Activated CD4-positive, alpha-beta T cell treated with anti-CD3 and anti-CD28 coated beads, Interleukin-2, Interleukin-6, amounts not matched to agents 100 ng/mL and 50 ng/mL, durations not matched to agents 16 hours and 8 hours (primary cell): ENCODE results near the gene ATP11B.

Experiments used
- DNase-seq: peaks from one replicate; pipeline ENCODE4 v3.0.0-alpha.2; 2020

ATP11B gene

DNA sequence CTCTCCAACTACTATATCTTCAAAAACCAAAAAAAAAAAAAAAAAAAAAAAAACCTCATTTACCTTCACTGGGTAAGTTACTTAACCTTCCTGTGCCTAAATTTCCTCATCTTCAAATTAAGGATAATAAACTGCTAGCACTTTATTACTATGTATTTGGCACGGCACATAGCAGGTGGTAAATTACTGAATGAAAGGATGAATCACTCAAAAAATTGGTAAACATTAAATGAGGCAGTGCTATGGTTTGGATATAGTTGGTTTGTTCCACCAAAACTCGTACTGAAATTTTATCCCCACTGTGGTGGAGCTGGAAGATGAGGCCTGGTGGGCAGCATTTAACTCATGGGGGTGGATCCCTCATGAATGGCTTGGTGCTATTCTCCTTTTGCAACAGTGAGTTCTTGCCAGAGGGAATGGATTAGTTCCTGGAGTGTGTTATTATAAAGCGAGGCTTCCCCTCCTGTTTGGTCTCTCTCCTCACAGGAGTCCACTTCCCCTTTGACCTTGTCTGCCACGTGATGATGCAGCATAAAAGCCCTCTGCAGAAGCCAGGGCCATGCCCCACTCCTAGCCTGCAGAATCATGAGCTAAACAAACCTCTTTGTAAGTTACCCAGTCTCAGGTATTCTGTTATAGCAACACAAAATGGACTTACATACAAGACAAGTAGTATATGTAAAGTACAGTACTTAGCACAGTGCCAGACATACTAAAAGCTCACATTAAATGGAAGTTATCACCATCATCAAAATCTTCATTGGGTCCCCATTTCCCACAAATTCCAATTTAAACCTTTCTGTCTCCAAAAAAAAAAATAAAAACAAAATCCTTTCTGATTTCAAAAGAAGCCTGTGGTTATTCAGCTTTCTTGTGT lies 166.4 kb downstream of the ATP11B start:
- no peak for DNase-seq

DNA sequence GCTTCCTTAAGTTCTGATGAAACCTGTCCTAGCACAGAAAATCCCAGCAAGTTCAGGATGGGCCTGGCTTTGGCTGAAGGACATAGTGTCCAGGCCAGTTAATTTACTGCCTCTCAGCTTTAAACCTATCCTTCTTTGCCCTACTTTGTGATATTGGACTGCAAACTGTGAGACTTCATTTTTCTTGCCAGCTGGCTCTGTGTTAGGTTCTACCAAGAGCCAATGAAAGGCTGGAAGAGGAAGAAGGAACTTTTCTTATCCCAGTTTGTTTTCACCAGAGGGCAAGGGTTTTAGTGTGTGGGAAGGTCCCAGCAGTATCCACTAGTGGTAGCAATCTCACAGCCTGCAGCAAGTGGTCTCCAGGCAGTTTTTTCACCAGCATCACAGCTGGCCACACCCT lies 168.9 kb downstream of the ATP11B start:
- DNase-seq: no peak

- no peak for DNase-seq
Observed at GRCh38 chr3:182964179-182964578, 170.9 kb downstream of the ATP11B start.

DNA sequence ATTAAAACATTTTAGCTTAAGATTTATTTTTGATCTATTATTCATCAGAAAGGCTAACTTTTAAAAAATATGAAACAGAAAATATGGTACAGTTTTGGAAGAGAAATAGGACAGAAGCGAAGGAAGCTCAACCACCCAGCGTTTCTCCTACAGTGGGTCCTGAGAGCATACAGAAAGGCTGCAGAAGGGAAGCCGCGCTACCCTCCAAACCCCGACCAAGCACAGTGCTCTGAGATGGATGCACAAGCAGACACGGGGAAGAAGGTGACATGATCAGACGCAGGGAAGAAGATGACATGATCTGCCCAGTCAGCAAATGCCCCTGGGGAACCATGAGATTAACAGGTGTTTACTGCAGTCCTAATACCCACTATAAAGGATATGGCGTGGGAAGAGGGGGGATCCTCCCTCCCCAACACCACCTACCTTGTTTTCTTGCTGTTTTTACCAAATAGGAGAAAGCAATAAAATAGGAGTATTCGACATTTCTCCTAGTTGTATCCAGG lies 172.6 kb downstream of the ATP11B start:
- DNase-seq: no peak

DNA sequence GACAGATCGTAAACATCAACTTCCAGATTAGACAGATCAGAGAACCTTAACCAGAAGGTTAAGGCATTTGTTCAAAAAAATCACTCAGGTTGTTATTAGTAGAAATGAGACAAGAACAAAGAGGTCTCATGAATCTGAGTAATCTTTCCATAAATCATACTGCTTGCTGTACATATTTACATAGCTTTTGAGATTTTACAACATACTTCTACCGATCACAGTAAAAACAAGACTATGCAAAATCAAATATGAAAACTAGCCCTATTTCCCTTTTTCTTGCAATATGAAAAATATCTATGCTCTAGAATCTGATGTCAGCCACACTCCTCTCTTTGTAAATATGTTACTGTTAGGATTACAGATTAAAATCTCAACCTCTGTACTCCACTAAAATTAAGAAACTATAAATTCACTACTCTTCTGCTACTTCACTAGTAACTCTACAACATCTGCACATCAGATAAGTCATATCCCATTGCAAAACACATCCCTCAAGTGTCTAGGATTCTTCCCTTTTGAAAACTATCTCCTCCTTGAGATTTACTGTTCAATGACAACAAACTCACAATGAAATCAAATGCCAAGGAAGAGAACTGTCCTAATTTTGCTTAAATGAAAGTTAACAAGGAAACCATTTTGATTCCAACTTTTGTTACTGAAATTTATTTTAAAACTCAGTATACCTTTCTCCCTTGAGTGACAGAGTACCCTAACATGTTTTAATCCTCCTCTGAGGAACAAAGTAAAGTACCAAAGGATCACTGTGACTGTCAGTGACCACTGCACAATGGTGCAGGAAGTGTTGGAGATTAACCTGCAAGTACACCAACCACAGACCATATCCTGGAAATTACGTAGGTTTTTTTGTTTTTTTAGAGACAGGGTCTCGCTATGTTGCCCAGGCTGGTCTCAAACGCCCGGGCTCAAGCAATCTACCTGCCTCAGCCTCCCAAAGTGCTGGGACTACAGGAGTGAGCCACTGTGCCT lies 174.2 kb downstream of the ATP11B start:
- DNase-seq: peak; percentile 67

DNA sequence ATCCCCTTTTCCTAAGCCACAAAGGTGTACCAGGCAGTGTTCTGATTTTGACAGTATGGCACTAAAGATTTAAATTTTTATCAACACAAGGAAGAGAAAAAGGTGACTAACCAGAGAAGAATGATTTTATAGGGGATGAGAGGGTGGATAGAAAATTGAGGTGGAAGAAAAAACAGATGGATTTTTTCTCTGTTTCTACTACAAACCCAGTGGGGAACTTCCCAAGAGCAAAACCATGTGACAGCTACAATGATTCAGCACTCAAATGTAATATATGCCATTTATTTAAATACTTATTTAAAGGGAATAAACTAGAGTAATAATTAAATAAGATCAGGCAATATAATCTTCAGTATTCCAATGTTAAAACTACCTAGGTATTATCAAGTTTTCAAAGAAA lies 176.0 kb downstream of the ATP11B start:
- DNase-seq: no peak

GRCh38 chr3:182969853-182970252 lies 176.5 kb downstream of the ATP11B start:
- DNase-seq: no peak

DNA sequence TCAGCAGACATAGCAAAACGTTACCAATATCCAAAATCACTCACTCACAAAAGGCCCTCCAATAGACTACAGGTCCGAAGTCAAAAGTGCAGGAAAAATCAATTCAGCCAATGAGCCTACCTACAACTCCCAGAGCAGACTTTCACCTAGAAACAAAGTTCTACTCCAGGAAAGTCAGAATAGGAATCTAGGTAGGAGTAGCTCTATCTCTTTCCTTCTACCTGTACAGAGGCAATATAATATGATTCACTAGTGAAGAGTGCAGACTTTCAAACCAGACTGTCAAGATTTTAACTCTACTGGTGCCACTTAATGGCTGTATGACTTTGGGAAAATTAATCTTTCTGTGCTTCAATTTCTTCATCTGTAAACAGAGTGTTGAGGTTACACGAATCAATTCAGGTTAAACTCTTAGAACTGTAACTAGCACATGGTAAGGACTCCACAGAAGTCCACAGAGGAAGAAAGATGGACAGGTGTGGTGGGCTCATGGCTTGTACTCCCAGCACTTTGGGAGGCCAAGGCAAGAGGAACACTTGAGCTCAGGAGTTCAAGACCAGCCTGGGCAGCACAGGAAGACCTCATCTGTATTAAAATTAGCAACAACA lies 177.6 kb downstream of the ATP11B start:
- DNase-seq: no peak
